ENCODE measurements around the gene AKIRIN2. TPM values are rescaled to one million over a fixed set of nuclear protein-coding genes. Genes with fewer than 3 reads are reported as not detected.
"Not testable (repeated sequence)": the region's sequence is repeated elsewhere in the genome, so short reads cannot be mapped to it uniquely, and the experiment has no call there.

AKIRIN2 gene
- total RNA-seq, 6 experiments from 2014 or later: 10.6 to 25.3 (median 18.6) TPM

- peaks cover 0 to 91% (median 7%) of the 10 kb centered on the region in 4 donors for H3K4me1 ChIP-seq
- H3K9me3 ChIP-seq: no peaks in the 10 kb centered on the region
- ATAC-seq (no peak), DNase-seq (no peak)
- intact Hi-C loops (cut with DNase I): no loop called here
- H3K36me3 ChIP-seq: no peaks in the 10 kb centered on the region
- no peak overlapping the region for H3K4me3 ChIP-seq
- TF ChIP-seq CTCF (IDR thresholded peaks at IDR 0.05): no peak
- TF ChIP-seq POLR2A (IDR thresholded peaks at IDR 0.05): no peak
- H3K27me3 ChIP-seq: no peaks in the 10 kb centered on the region
- H3K27ac ChIP-seq: peak overlapping the region in 1 of 3 donors; percentile 50
- WGBS (ENCODE audit: insufficient coverage, low coverage, low lambda C conversion rate, missing lambda C conversion rate): 71% methylated on average over 3 of the region's 3 CpGs
These were observed 14.7 kb downstream of the AKIRIN2 start for GRCh38 chr6:87687296-87687695.

- Histone ChIP-seq H3K4me1 (peaks cover 0 to 86% (median 7%) of the 10 kb centered on the region in 4 donors), H3K27ac (peak overlapping the region in 1 of 3 donors; percentile 50)
- H3K9me3 ChIP-seq; H3K4me3 ChIP-seq; H3K36me3 ChIP-seq; intact Hi-C loops (cut with DNase I); H3K27me3 ChIP-seq; DNase-seq: not testable (repeated sequence)
- WGBS (ENCODE audit: insufficient coverage, low coverage, low lambda C conversion rate, missing lambda C conversion rate): 26% methylated on average over 10 of the region's 11 CpGs
- TF ChIP-seq CTCF (IDR thresholded peaks at IDR 0.05): peak in 1 of 4 donors; percentile 10
- ATAC-seq: peak in 3 of 4 donors; percentile 24 to 52 (median 38)
These were observed 15.3 kb downstream of the AKIRIN2 start for GRCh38 chr6:87686636-87687205.

- peak overlapping the region in 1 of 3 donors; percentile 50 for H3K27ac ChIP-seq
- ATAC-seq (peak; percentile 49 to 78 (median 65)), DNase-seq (no peak)
- no peaks in the 10 kb centered on the region for H3K9me3 ChIP-seq
- H3K4me1 ChIP-seq: peaks cover 0 to 71% (median 7%) of the 10 kb centered on the region in 4 donors
- H3K4me3 ChIP-seq: no peak overlapping the region
- peaks cover 0 to 6% (median 2%) of the 10 kb centered on the region in 4 donors for H3K36me3 ChIP-seq
- no peak for TF ChIP-seq CTCF (IDR thresholded peaks at IDR 0.05)
- no peak for TF ChIP-seq POLR2A (IDR thresholded peaks at IDR 0.05)
- intact Hi-C loops (cut with DNase I): no loop called here
- H3K27me3 ChIP-seq: no peaks in the 10 kb centered on the region
- WGBS (ENCODE audit: insufficient coverage, low coverage, low lambda C conversion rate, missing lambda C conversion rate): 13% methylated on average over 1 of the region's 1 CpG
These were observed 17.0 kb downstream of the AKIRIN2 start for GRCh38 chr6:87684895-87685654.

GRCh38 chr6:87683890-87684289, 18.1 kb downstream of the AKIRIN2 start:
- ATAC-seq: no peak
- 58% methylated on average over 2 of the region's 3 CpGs for WGBS (ENCODE audit: insufficient coverage, low coverage, low lambda C conversion rate, missing lambda C conversion rate)
- no peaks in the 10 kb centered on the region for H3K27me3 ChIP-seq
- H3K9me3 ChIP-seq: no peaks in the 10 kb centered on the region
- H3K4me1 ChIP-seq: peaks cover 0 to 60% (median 7%) of the 10 kb centered on the region in 4 donors
- no peak for DNase-seq
- no peak overlapping the region for H3K27ac ChIP-seq
- intact Hi-C loops (cut with DNase I): no loop called here
- peaks cover 0 to 6% (median 2%) of the 10 kb centered on the region in 4 donors for H3K36me3 ChIP-seq
- TF ChIP-seq CTCF (IDR thresholded peaks at IDR 0.05): no peak
- no peak for TF ChIP-seq POLR2A (IDR thresholded peaks at IDR 0.05)
- H3K4me3 ChIP-seq: no peak overlapping the region
